Measurements from ENCODE around the gene CIB1.

GRCh38 chr15:90214553-90215196 is 19.1 kb downstream of the CIB1 start:
- TF ChIP-seq CTCF (conservative IDR thresholded peaks at IDR 0.05): peak; percentile 31; the same call in 1 of the 2 replicates
- no peak for TF ChIP-seq EZH2 (IDR thresholded peaks at IDR 0.05; ENCODE audit: low read depth)
